Measurements from ENCODE around the gene MYOD1. TPM values are rescaled to one million over a fixed set of nuclear protein-coding genes. Genes with fewer than 3 reads are reported as not detected.

MYOD1 gene
- not detected in 3 replicates for total RNA-seq
- long read RNA-seq = 0 reads

GRCh38 chr11:17719028-17719937 is at the start of gene MYOD1:
TSS of gene MYOD1 (plus strand) at chr11:17719571. CDS start at chr11:17719783, 212 bp downstream.
- Mint-ChIP-seq H3K27me3 (ENCODE audit: low read depth) (peaks cover 37% of the 10 kb centered on the region), H3K36me3 (ENCODE audit: low read depth) (no peaks in the 10 kb centered on the region), H3K27ac (ENCODE audit: unreplicated experiment) (no peak within 1 kb of the TSS), H3K9me3 (ENCODE audit: low read depth) (no peaks in the 10 kb centered on the region), H3K4me1 (ENCODE audit: low read depth) (peaks cover 3% of the 10 kb centered on the region), H3K4me3 (ENCODE audit: unreplicated experiment) (peak within 1 kb of the TSS; percentile 24)
- DNase-seq (ENCODE audit: low spot score) = no peak
- no peak for TF ChIP-seq CTCF (IDR thresholded peaks at IDR 0.05)

GRCh38 chr11:17672469-17672868 is 46.9 kb upstream of the MYOD1 start:
- Mint-ChIP-seq H3K4me1 (ENCODE audit: low read depth) (no peaks in the 10 kb centered on the region), H3K4me3 (ENCODE audit: unreplicated experiment) (no peak overlapping the region)

GRCh38 chr11:17673951-17674350 is 45.4 kb upstream of the MYOD1 start:
- no peaks in the 10 kb centered on the region for H3K4me1 Mint-ChIP-seq (ENCODE audit: low read depth)
- peaks cover 5% of the 10 kb centered on the region for H3K27me3 Mint-ChIP-seq (ENCODE audit: low read depth)
- H3K4me3 Mint-ChIP-seq (ENCODE audit: unreplicated experiment) = no peak overlapping the region
- no peak overlapping the region for H3K27ac Mint-ChIP-seq (ENCODE audit: unreplicated experiment)
- peaks cover 22% of the 10 kb centered on the region for H3K9me3 Mint-ChIP-seq (ENCODE audit: low read depth)
- TF ChIP-seq CTCF (IDR thresholded peaks at IDR 0.05) = no peak
- DNase-seq (ENCODE audit: low spot score) = no peak
- H3K36me3 Mint-ChIP-seq (ENCODE audit: low read depth) = no peaks in the 10 kb centered on the region

More at GRCh38 chr11:17672469-17672868, 46.9 kb upstream of the MYOD1 start:
- TF ChIP-seq CTCF (IDR thresholded peaks at IDR 0.05) = no peak
- H3K9me3 Mint-ChIP-seq (ENCODE audit: low read depth) = peaks cover 26% of the 10 kb centered on the region
- no peak overlapping the region for H3K27ac Mint-ChIP-seq (ENCODE audit: unreplicated experiment)
- DNase-seq (ENCODE audit: low spot score) = no peak
- no peaks in the 10 kb centered on the region for H3K36me3 Mint-ChIP-seq (ENCODE audit: low read depth)
- peaks cover 6% of the 10 kb centered on the region for H3K27me3 Mint-ChIP-seq (ENCODE audit: low read depth)

DNA sequence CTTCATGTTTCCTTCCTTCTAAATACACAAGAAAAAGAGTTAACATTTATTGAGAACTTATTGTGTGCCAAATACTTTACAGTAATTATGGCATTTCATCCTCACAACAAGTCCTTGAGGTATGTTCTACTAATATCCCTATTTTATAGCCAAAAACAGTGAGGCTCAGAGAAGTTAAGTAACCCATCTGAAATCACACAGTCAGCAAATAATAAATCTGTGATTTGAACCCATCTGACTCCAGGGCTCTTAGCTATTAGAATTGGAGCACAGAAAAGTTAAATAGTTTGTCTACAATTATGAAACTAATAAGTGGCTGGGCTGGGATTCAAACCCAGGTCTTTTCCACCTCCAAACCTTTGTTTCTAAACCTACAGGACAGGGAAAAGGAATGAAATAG is 36.5 kb upstream of the MYOD1 start:
- H3K9me3 Mint-ChIP-seq (ENCODE audit: low read depth) = no peaks in the 10 kb centered on the region
- DNase-seq (ENCODE audit: low spot score) = no peak
- no peak overlapping the region for H3K4me3 Mint-ChIP-seq (ENCODE audit: unreplicated experiment)
- TF ChIP-seq CTCF (IDR thresholded peaks at IDR 0.05) = no peak
- H3K4me1 Mint-ChIP-seq (ENCODE audit: low read depth) = no peaks in the 10 kb centered on the region
- H3K27ac Mint-ChIP-seq (ENCODE audit: unreplicated experiment) = no peak overlapping the region
- no peaks in the 10 kb centered on the region for H3K36me3 Mint-ChIP-seq (ENCODE audit: low read depth)
- H3K27me3 Mint-ChIP-seq (ENCODE audit: low read depth) = peaks cover 3% of the 10 kb centered on the region

DNA sequence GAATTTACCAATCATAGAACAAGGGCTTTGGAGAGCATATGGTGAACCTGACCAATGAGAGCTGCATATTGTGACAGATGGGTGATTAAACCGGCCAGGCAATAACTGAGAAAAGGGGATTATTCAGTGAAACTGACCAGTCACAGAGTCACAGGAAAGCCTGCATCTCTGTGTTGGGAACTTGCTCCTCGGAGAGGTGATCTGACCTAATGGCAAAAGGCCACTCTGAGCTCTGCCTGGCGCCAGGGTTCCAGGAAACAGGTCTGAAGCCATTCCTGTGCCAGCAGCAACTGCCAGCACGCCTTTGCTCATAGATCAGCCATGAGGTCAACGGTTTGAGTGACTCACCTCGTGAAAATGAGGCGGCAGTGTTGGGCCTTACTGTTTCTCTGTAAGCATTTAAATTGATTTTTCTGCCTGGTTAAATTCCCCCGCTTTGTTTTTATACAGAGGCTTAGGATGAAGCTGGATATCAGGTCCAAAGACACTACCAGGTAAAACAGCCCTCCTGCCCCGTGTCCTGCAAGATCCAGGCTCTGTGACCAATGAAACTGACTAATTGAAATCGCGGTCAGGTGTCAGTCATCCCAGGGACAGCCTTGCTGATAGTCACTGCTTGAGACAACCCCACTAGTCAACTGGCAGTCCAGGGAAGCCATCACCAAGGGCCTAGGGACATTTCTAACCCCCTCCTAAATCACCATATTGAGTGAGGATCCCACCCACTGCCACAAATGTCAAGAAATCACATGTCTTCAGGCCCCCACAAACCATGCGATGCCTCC is 35.8 kb upstream of the MYOD1 start:
- no peak for TF ChIP-seq CTCF (IDR thresholded peaks at IDR 0.05)
- peaks cover 3% of the 10 kb centered on the region for H3K27me3 Mint-ChIP-seq (ENCODE audit: low read depth)
- H3K27ac Mint-ChIP-seq (ENCODE audit: unreplicated experiment) = peak overlapping the region; percentile 15
- H3K36me3 Mint-ChIP-seq (ENCODE audit: low read depth) = no peaks in the 10 kb centered on the region
- DNase-seq (ENCODE audit: low spot score) = no peak
- no peaks in the 10 kb centered on the region for H3K4me1 Mint-ChIP-seq (ENCODE audit: low read depth)
- H3K4me3 Mint-ChIP-seq (ENCODE audit: unreplicated experiment) = no peak overlapping the region
- H3K9me3 Mint-ChIP-seq (ENCODE audit: low read depth) = no peaks in the 10 kb centered on the region
